K562 (cell line): Measurements from ENCODE around the gene PDE8B. TPM values are rescaled to one million over a fixed set of nuclear protein-coding genes. Genes with fewer than 3 reads are reported as not detected.

Experiments
- ATAC-seq: fragments of 200-7000 bp; cut with Tn5 transposase; 3 replicates; pipeline ENCODE4 v1.9.1; 2020; ENCODE audit warnings: moderate library complexity
- BruUV-seq: library from RNA; stranded (reverse); fragments of 400-500 nt; replicated peaks from 2 replicates; lab custom pipeline; 2021; lab: Mats Ljungman, UMichigan
- CTCF ChIA-PET: fragments of 300-600 bp; formaldehyde crosslinking; extraction: SDS; loops from one replicate; lab custom pipeline; 2021; ENCODE audit warnings: low intra/inter-chr PET ratio; lab: Yijun Ruan, JAX
- POLR2A ChIA-PET: fragments of 300-600, 350-650 bp; sonication (Branson Sonifier 250); formaldehyde crosslinking; extraction: SDS; loops from one replicate; lab custom pipeline; 2021; ENCODE audit warnings: antibody characterized with exemption, inconsistent platforms; lab: Yijun Ruan, JAX
- DNase-seq, 4 experiments: peaks; one replicate each; pipeline versions ENCODE4 v3.0.0 to v3.0.0-alpha.2; 2011 to 2018; ENCODE audit warnings: low spot score in 3 of 4, mixed read lengths in 3 of 4; ENCODE audit errors: extremely low read depth in 1 of 4
- FAIRE-seq: peaks from 2 replicates; lab custom pipeline; 2011; peaks lifted over from hg19 to GRCh38; lab: Jason Lieb, UNC
- H2AFZ ChIP-seq: 2 replicates; pipeline ENCODE4 v1.6.0; 2011; ENCODE audit warnings: low read depth, low read length, control low read depth, inconsistent platforms
- H3K27ac ChIP-seq: fragments of 200-600 bp; 3 replicates; pipeline ENCODE4 v1.8.0; 2011; ENCODE audit warnings: low read depth, mild to moderate bottlenecking, control low read depth, inconsistent platforms, low read length, moderate library complexity, mixed read lengths; ENCODE audit errors: extremely low read depth
- H3K27me3 ChIP-seq, 2 experiments: fragments of 300-600 bp in 1 of 2; 2 replicates in 1 of 2; 3 replicates in 1 of 2; pipeline versions ENCODE4 v1.6.0 to v1.8.0; 2011; ENCODE audit warnings: inconsistent platforms in 2 of 2, low read length in 2 of 2, mild to moderate bottlenecking in 1 of 2, mixed read lengths in 1 of 2, moderate library complexity in 1 of 2; ENCODE audit not compliant: control insufficient read depth in 2 of 2, insufficient read depth in 2 of 2
- H3K36me3 ChIP-seq: fragments of 300-600 bp; 3 replicates; pipeline ENCODE4 v1.8.0; 2011; ENCODE audit warnings: mild to moderate bottlenecking, low read length, inconsistent platforms; ENCODE audit not compliant: control insufficient read depth, insufficient read depth
- H3K4me1 ChIP-seq, 2 experiments: fragments of 200-600 bp in 1 of 2; replicated peaks in 1 of 2; 2 replicates in 1 of 2; 3 replicates in 1 of 2; pipeline versions ENCODE4 v1.5.1 to v1.8.0; 2011; ENCODE audit warnings: inconsistent platforms in 2 of 2, low read length in 2 of 2, mild to moderate bottlenecking in 1 of 2, mixed read lengths in 1 of 2, moderate library complexity in 1 of 2; ENCODE audit not compliant: control insufficient read depth in 2 of 2, insufficient read depth in 2 of 2
- H3K4me2 ChIP-seq: 2 replicates; pipeline ENCODE4 v1.6.1; 2011; ENCODE audit warnings: low read length, control low read depth, inconsistent platforms, mixed read lengths; ENCODE audit not compliant: insufficient read depth
- H3K4me3 ChIP-seq: fragments of 200-600 bp; sonication (generic), shearing (Covaris generic); 2 replicates; pipeline ENCODE4 v1.5.1; 2016; ENCODE audit warnings: control low read depth, inconsistent platforms
- H3K79me2 ChIP-seq: fragments of 200-600 bp; 3 replicates; pipeline ENCODE4 v1.8.0; 2011; ENCODE audit warnings: low read length, inconsistent platforms; ENCODE audit not compliant: control insufficient read depth, insufficient read depth
- H3K9ac ChIP-seq, 2 experiments: 2 replicates each; pipeline versions ENCODE4 v1.6.0 to v1.6.1; 2011; ENCODE audit warnings: low read depth in 2 of 2, low read length in 2 of 2, control low read depth in 1 of 2, inconsistent platforms in 1 of 2, mild to moderate bottlenecking in 1 of 2, mixed read lengths in 1 of 2; ENCODE audit not compliant: insufficient read depth in 1 of 2
- H3K9me1 ChIP-seq: one replicate; pipeline ENCODE4 v1.6.0; 2011; ENCODE audit warnings: inconsistent platforms, mild to moderate bottlenecking, low read length, moderate library complexity; ENCODE audit not compliant: control insufficient read depth, insufficient read depth
- H3K9me3 ChIP-seq: replicated peaks from 2 replicates; pipeline ENCODE4 v1.5.1; 2011; ENCODE audit warnings: low read depth, low read length, inconsistent platforms; ENCODE audit not compliant: control insufficient read depth, insufficient read depth
- H4K20me1 ChIP-seq: replicated peaks from 2 replicates; pipeline ENCODE4 v1.6.1; 2011; ENCODE audit warnings: low read length, inconsistent platforms, mixed read lengths; ENCODE audit not compliant: control insufficient read depth, insufficient read depth
- FOXA1 ChIP-seq: fragments of 450-650 bp; IDR thresholded peaks from 2 replicates; pipeline ENCODE4 v1.6.1; 2016; ENCODE audit warnings: mild to moderate bottlenecking, borderline replicate concordance
- FOXP1 ChIP-seq: sonication (generic); formaldehyde crosslinking; IDR thresholded peaks from 2 replicates; pipeline ENCODE4 v1.8.0; 2022; ENCODE audit warnings: mild to moderate bottlenecking, missing genetic modification reagents
- HDAC3 ChIP-seq: fragments of 450-650 bp; IDR thresholded peaks from 2 replicates; pipeline ENCODE4 v1.6.1; 2018; ENCODE audit warnings: borderline replicate concordance, mild to moderate bottlenecking, moderate library complexity; ENCODE audit not compliant: partially characterized antibody
- JUND ChIP-seq, 2 experiments: IDR thresholded peaks; 2 replicates in 1 of 2; 3 replicates in 1 of 2; pipeline ENCODE4 v1.6.1; 2011; ENCODE audit warnings: borderline replicate concordance in 2 of 2, low read depth in 2 of 2, low read length in 2 of 2, improper control_type of control experiment in 1 of 2, missing biosample characterization in 1 of 2, missing genetic modification characterization in 1 of 2, missing genetic modification reagents in 1 of 2
- NFIC ChIP-seq: fragments of 450-650 bp; IDR thresholded peaks from 2 replicates; pipeline ENCODE4 v1.6.1; 2017; ENCODE audit warnings: mild to moderate bottlenecking, inconsistent platforms
- NR2C1 ChIP-seq, 2 experiments: fragments of 450-650 bp; IDR thresholded peaks; 2 replicates each; pipeline ENCODE4 v1.6.1; 2017; ENCODE audit warnings: mild to moderate bottlenecking in 2 of 2, antibody characterized with exemption in 1 of 2, inconsistent platforms in 1 of 2, missing compliant biosample characterization in 1 of 2, missing genetic modification characterization in 1 of 2
- POLR2H ChIP-seq: IDR thresholded peaks from 2 replicates; pipeline ENCODE4 v1.6.1; 2016; ENCODE audit warnings: missing genetic modification characterization, low read depth, mild to moderate bottlenecking, control low read depth, missing compliant biosample characterization, moderate library complexity
- RAD51 ChIP-seq: fragments of 450-650 bp; IDR thresholded peaks from 2 replicates; pipeline ENCODE4 v1.7.1; 2016; ENCODE audit warnings: low read depth, mild to moderate bottlenecking, borderline replicate concordance
- SAFB ChIP-seq: fragments of 200-400 bp; formaldehyde crosslinking; IDR thresholded peaks from 2 replicates; pipeline ENCODE4 v1.6.1; 2017; ENCODE audit warnings: low read depth, low read length, borderline replicate concordance
- SAFB2 ChIP-seq: fragments of 200-400 bp; formaldehyde crosslinking; IDR thresholded peaks from 2 replicates; pipeline ENCODE4 v1.6.1; 2018; ENCODE audit warnings: borderline replicate concordance, low read length, low read depth, moderate library complexity; ENCODE audit not compliant: severe bottlenecking
- SRSF9 ChIP-seq: fragments of 200-400 bp; formaldehyde crosslinking; IDR thresholded peaks from 2 replicates; pipeline ENCODE4 v1.6.1; 2017; ENCODE audit warnings: low read depth, low read length, borderline replicate concordance
- STAT5A ChIP-seq: IDR thresholded peaks from 2 replicates; pipeline ENCODE4 v1.6.1; 2012; ENCODE audit warnings: low read length, inconsistent platforms, borderline replicate concordance
- TAF9B ChIP-seq: fragments of 450-650 bp; IDR thresholded peaks from 2 replicates; pipeline ENCODE4 v1.6.1; 2018; ENCODE audit warnings: mild to moderate bottlenecking; ENCODE audit not compliant: partially characterized antibody
- TEAD4 ChIP-seq, 2 experiments: sonication (generic) in 1 of 2; formaldehyde crosslinking in 1 of 2; IDR thresholded peaks; 2 replicates each; pipeline versions ENCODE4 v1.6.1 to v1.8.0; 2012 to 2022; ENCODE audit warnings: borderline replicate concordance in 1 of 2, inconsistent platforms in 1 of 2, low read length in 1 of 2, mild to moderate bottlenecking in 1 of 2, missing genetic modification reagents in 1 of 2
- TFAM ChIP-seq: fragments of 250-450 bp; sonication (Bioruptor Pico); conservative IDR thresholded peaks from 2 replicates; pipeline ENCODE4 v1.5.0; 2021; ENCODE audit warnings: mild to moderate bottlenecking, moderate library complexity
- TGIF2 ChIP-seq: sonication (generic); formaldehyde crosslinking; IDR thresholded peaks from 2 replicates; pipeline ENCODE4 v1.8.1; 2022; ENCODE audit warnings: mild to moderate bottlenecking, missing genetic modification reagents, moderate library complexity
- TRIM24 ChIP-seq, 2 experiments: fragments of 450-650 bp; IDR thresholded peaks; 2 replicates each; pipeline ENCODE4 v1.6.1; 2016
- U2AF1 ChIP-seq: fragments of 200-400 bp; formaldehyde crosslinking; optimal IDR thresholded peaks from 2 replicates; pipeline ENCODE3; 2017; ENCODE audit warnings: mild to moderate bottlenecking, low read depth, low read length, moderate library complexity
- ZNF224 ChIP-seq: sonication (generic); formaldehyde crosslinking; IDR thresholded peaks from 2 replicates; pipeline ENCODE4 v1.8.0; 2022; ENCODE audit warnings: mild to moderate bottlenecking, missing genetic modification reagents
- WGBS: fragments of 100-300 bp; shearing (Covaris generic); methylation state at CpG from one replicate; pipeline ENCODE4 v1.1.6; 2016; ENCODE audit warnings: low coverage, mixed read lengths; ENCODE audit not compliant: insufficient coverage; ENCODE audit errors: missing lambda C conversion rate; 5-methylcytosine and 5-hydroxymethylcytosine counted together
- in situ Hi-C: fragments of 300-500 bp; cut with MboI; formaldehyde crosslinking; loops from 4 replicates; pipeline ENCODE4 v1.15.0; 2018; ENCODE audit warnings: inconsistent platforms, mixed read lengths
- intact Hi-C: fragments of 100-400 bp; cut with micrococcal nuclease; formaldehyde crosslinking; loops from 2 replicates; pipeline ENCODE4 v1.14.2; 2022
- polyA plus RNA-seq, 8 experiments: library from polyadenylated mRNA; depleted of rRNA in 4 of 8; stranded (reverse) in 5 of 8; unstranded in 3 of 8; fragments of >200 nt; fragmentation: Nextera tagmentation in 2 of 8; fragmentation: Illumina TruSeq in 1 of 8; extraction: Ambion mirVana in 2 of 8; extraction: Trizol in 1 of 8; gene quantifications; 2 replicates each; pipeline versions ENCODE4 v1.2.1 to v1.2.3, GENCODE V29; 2011 to 2014; ENCODE audit warnings: inconsistent platforms in 1 of 8, missing spikeins in 1 of 8
- total RNA-seq, 7 experiments: library from RNA; depleted of rRNA in 6 of 7; stranded (reverse); fragments of >200 nt in 6 of 7; fragmentation: Illumina TruSeq in 2 of 7; extraction: Trizol in 2 of 7; gene quantifications; 2 replicates each; pipeline versions ENCODE4 v1.2.1 to v1.2.3, GENCODE V29; 2011 to 2021; ENCODE audit warnings: low replicate concordance in 1 of 7
- TF ChIP-seq, protein P1 (sequence below): fragments of 450-650 bp; IDR thresholded peaks from 2 replicates; pipeline ENCODE4 v1.6.1; 2016; ENCODE audit warnings: low read depth, mild to moderate bottlenecking, moderate library complexity

The PDE8B gene
- total and polyA plus RNA-seq, 9 of the 15 experiments (the other 6 are each of a cell fraction or from before 2014, with no cell fraction given) = 0.15 to 0.28 TPM; not detected in 7

DNA sequence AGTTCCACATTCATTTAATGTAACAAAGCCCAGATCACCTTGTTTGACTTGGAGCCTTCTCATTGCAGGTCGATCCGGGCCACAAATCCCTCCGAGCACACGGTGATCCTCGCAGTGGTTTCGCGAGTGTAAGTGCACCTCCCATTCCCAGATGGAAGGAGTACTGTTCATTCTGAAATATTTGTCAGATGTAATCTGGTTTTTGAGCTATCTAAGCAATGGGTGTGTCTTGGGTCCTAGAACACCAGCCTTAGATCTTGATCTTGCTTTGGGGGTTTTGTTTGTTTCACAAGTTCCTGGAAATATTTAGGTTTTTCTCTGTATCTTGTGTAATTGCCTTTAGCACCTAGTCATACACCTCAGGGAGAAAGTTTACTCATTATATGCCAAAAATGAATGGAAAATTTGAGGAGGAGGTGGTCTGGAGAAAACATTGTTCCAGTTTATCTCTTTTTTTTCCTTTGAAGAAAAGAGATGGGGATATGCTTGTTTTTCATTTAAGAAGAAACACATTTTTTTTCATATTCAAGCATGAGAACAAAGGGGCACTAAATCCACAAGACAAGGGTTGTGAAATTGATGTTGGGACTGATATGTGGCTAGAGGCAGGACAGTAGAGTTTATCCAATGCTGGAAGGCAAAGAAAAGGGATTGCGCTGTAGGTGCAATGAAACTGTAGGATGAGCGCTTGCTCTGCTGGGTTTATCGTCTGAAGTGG, 118.6 kb downstream of the PDE8B start (continued):
- TF ChIP-seq RAD51 (no peak), TAF9B (no peak), POLR2H (no peak), U2AF1 (no peak), NFIC (no peak)

DNA sequence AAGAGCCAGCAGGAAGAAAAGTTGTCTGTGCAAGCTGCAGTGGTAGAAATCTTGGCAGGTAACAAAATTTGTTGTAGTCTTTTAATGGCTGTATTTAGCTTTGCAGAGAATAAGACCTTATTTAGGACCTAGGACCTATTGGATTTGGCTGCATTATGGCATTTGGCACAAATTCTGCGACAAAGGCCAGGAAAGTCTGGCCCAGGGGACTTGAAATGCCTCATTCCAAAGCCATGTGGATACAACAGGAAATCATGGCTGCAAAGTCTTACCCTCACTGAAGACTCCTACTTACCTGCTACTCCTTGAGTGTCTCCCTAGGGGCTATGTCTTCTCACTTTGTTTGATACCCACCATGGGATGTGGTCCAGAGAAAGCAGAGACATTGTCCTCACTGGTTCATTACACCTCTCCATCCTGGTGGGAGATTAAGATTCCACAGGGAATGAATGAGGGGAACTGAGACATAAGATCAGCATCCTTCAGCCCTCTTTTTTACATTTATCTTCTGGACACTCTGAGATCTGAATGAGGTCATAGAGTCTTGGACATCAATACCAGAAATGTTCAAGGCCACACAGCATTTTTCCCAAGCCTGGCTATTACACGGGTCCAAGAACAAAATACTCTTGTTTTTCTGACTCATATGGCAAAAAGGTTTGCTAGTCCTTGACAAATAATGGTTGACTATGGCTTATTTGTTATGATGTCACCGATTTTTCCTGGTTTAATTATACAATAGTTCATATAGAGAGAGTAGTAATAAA, 119.4 kb downstream of the PDE8B start:
- intact Hi-C loops (no loop called here), in situ Hi-C loops (no loop called here)
- no peak for ATAC-seq
- no peaks in the 10 kb centered on the region; the same call in 1 of the 2 replicates for H4K20me1 ChIP-seq
- no peak for TF ChIP-seq TRIM24 (IDR thresholded peaks at IDR 0.05)
- TF ChIP-seq NR2C1 (IDR thresholded peaks at IDR 0.05) = no peak
- TF ChIP-seq NR2C1 (tag; IDR thresholded peaks at IDR 0.05) = no peak
- no peak for TF ChIP-seq JUND (IDR thresholded peaks at IDR 0.05; ENCODE audit: borderline replicate concordance, low read depth, low read length)
- no peak for TF ChIP-seq JUND (tag; IDR thresholded peaks at IDR 0.05; ENCODE audit: borderline replicate concordance, low read depth, low read length)
- TF ChIP-seq SAFB = no peak
- no peak for TF ChIP-seq FOXA1
- TF ChIP-seq TGIF2 (CRISPR knock-in tag) = no peak
- TF ChIP-seq, protein P1, sequence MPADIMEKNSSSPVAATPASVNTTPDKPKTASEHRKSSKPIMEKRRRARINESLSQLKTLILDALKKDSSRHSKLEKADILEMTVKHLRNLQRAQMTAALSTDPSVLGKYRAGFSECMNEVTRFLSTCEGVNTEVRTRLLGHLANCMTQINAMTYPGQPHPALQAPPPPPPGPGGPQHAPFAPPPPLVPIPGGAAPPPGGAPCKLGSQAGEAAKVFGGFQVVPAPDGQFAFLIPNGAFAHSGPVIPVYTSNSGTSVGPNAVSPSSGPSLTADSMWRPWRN = no peak
- TF ChIP-seq FOXP1 (CRISPR knock-in tag) = no peak
- no peak for TF ChIP-seq ZNF224 (CRISPR knock-in tag)
- no peak for TF ChIP-seq STAT5A
- no peak for TF ChIP-seq TFAM (CRISPR knock-in tag)
- no peak for TF ChIP-seq TEAD4 (IDR thresholded peaks at IDR 0.05; ENCODE audit: low read length)
- TF ChIP-seq TEAD4 (CRISPR knock-in tag; IDR thresholded peaks at IDR 0.05; ENCODE audit: borderline replicate concordance) = no peak
- TF ChIP-seq NFIC = no peak
- TF ChIP-seq SAFB2 = no peak
- TF ChIP-seq SRSF9 = no peak
- TF ChIP-seq HDAC3 = no peak
- no peaks in the 10 kb centered on the region for H3K9me1 ChIP-seq
- peaks cover 7 to 25% of the 10 kb centered on the region in 2 experiments; a peak in 3 of 5 replicates for H3K27me3 ChIP-seq
- WGBS = 0% methylated on average over 3 of the region's 3 CpGs
- no peak overlapping the region for H3K27ac ChIP-seq
- no peak overlapping the region for H2AFZ ChIP-seq
- no peaks in the 10 kb centered on the region for H3K4me1 ChIP-seq
- POLR2A ChIA-PET = no interaction called here
- H3K4me2 ChIP-seq = no peak overlapping the region
- no peaks in the 10 kb centered on the region for H3K9me3 ChIP-seq
- H3K4me3 ChIP-seq = no peak overlapping the region
- H3K79me2 ChIP-seq = no peaks in the 10 kb centered on the region
- H3K9ac ChIP-seq = no peak overlapping the region
- CTCF ChIA-PET = no interaction called here
- BruUV-seq = no TSS peak
- FAIRE-seq = no peak
- DNase-seq = no peak
- H3K36me3 ChIP-seq = no peaks in the 10 kb centered on the region
